ENCODE results near the gene FUCA2. TPM values are rescaled to one million over a fixed set of nuclear protein-coding genes. Genes with fewer than 3 reads are reported as not detected.
"Not testable (repeated sequence)": the region's sequence is repeated elsewhere in the genome, so short reads cannot be mapped to it uniquely, and the experiment has no call there.

Gene FUCA2
- total RNA-seq, 1 donor from 2014 or later = 52.3 TPM

- Mint-ChIP-seq H3K4me1 (no peaks in the 10 kb centered on the region), H3K27ac (ENCODE audit: unreplicated experiment) (no peak overlapping the region), H3K4me3 (no peak overlapping the region), H3K27me3 (ENCODE audit: low read depth) (no peaks in the 10 kb centered on the region), H3K36me3 (ENCODE audit: low read depth) (no peaks in the 10 kb centered on the region), H3K9me3 (no peaks in the 10 kb centered on the region)
- no peak for DNase-seq (ENCODE audit: low read depth, low spot score)
- TF ChIP-seq, protein P1, sequence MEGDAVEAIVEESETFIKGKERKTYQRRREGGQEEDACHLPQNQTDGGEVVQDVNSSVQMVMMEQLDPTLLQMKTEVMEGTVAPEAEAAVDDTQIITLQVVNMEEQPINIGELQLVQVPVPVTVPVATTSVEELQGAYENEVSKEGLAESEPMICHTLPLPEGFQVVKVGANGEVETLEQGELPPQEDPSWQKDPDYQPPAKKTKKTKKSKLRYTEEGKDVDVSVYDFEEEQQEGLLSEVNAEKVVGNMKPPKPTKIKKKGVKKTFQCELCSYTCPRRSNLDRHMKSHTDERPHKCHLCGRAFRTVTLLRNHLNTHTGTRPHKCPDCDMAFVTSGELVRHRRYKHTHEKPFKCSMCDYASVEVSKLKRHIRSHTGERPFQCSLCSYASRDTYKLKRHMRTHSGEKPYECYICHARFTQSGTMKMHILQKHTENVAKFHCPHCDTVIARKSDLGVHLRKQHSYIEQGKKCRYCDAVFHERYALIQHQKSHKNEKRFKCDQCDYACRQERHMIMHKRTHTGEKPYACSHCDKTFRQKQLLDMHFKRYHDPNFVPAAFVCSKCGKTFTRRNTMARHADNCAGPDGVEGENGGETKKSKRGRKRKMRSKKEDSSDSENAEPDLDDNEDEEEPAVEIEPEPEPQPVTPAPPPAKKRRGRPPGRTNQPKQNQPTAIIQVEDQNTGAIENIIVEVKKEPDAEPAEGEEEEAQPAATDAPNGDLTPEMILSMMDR (conservative IDR thresholded peaks at IDR 0.05) = no peak
Measured at GRCh38 chr6:143482593-143482992, 28.9 kb downstream of the FUCA2 start.

DNA sequence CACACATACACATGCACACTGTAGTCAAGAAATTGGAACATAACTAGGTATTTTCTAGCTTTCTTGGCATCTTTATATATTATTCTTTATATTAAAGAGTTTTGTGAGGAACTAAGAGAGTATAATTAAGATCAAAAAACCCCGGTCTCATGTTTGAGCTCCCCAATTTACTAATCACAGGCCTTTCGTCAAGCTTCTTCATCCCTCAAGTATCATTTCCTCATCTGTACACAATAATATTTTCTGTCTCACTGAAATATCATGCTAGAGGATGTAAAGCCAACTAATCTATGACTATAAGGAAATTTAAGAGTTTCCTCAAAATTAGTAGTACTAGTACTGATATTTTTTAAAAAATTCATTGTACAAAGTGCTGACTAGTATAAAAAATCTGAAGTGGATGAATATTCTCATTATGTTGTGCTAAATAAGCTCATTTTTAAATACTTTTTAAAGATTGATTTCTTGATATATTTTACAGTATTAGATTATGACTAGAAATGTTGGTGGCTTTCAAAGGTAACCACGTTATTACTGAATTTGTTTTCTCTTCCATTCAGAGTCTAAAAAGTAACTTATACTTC is 32.9 kb downstream of the FUCA2 start:
- Mint-ChIP-seq H3K4me3 (no peak overlapping the region), H3K27ac (ENCODE audit: unreplicated experiment) (no peak overlapping the region), H3K9me3 (no peaks in the 10 kb centered on the region), H3K4me1 (no peaks in the 10 kb centered on the region), H3K27me3 (ENCODE audit: low read depth) (no peaks in the 10 kb centered on the region), H3K36me3 (ENCODE audit: low read depth) (peaks cover 12% of the 10 kb centered on the region)
- TF ChIP-seq, protein P1 (conservative IDR thresholded peaks at IDR 0.05) = no peak
- DNase-seq (ENCODE audit: low read depth, low spot score) = no peak

GRCh38 chr6:143476545-143476944 is 35.0 kb downstream of the FUCA2 start:
- Mint-ChIP-seq H3K4me1 (peaks cover 12% of the 10 kb centered on the region), H3K36me3 (ENCODE audit: low read depth) (peaks cover 19% of the 10 kb centered on the region), H3K4me3 (no peak overlapping the region), H3K27ac (ENCODE audit: unreplicated experiment) (no peak overlapping the region), H3K27me3 (ENCODE audit: low read depth) (no peaks in the 10 kb centered on the region), H3K9me3 (no peaks in the 10 kb centered on the region)
- DNase-seq (ENCODE audit: low read depth, low spot score) = no peak
- TF ChIP-seq, protein P1 (conservative IDR thresholded peaks at IDR 0.05) = no peak

- Mint-ChIP-seq H3K4me1 (peaks cover 12% of the 10 kb centered on the region), H3K27ac (ENCODE audit: unreplicated experiment) (no peak overlapping the region), H3K4me3 (no peak overlapping the region), H3K27me3 (ENCODE audit: low read depth) (no peaks in the 10 kb centered on the region), H3K9me3 (no peaks in the 10 kb centered on the region), H3K36me3 (ENCODE audit: low read depth) (peaks cover 19% of the 10 kb centered on the region)
- no peak for DNase-seq (ENCODE audit: low read depth, low spot score)
- TF ChIP-seq, protein P1 (conservative IDR thresholded peaks at IDR 0.05) = no peak
Measured at GRCh38 chr6:143471822-143472221, 39.7 kb downstream of the FUCA2 start.

GRCh38 chr6:143468823-143469222 is 42.7 kb downstream of the FUCA2 start:
- H3K27ac Mint-ChIP-seq (ENCODE audit: unreplicated experiment); DNase-seq (ENCODE audit: low read depth, low spot score); H3K27me3 Mint-ChIP-seq (ENCODE audit: low read depth); H3K4me3 Mint-ChIP-seq; H3K36me3 Mint-ChIP-seq (ENCODE audit: low read depth); H3K9me3 Mint-ChIP-seq: not testable (repeated sequence)
- peaks cover 12% of the 10 kb centered on the region for H3K4me1 Mint-ChIP-seq

- TF ChIP-seq, protein P1 (conservative IDR thresholded peaks at IDR 0.05) = no peak
- no peak for DNase-seq (ENCODE audit: low read depth, low spot score)
- no peak overlapping the region for H3K4me3 Mint-ChIP-seq
- H3K27me3 Mint-ChIP-seq (ENCODE audit: low read depth) = no peaks in the 10 kb centered on the region
- H3K36me3 Mint-ChIP-seq (ENCODE audit: low read depth) = peaks cover 7% of the 10 kb centered on the region
- no peak overlapping the region for H3K27ac Mint-ChIP-seq (ENCODE audit: unreplicated experiment)
- H3K9me3 Mint-ChIP-seq = no peaks in the 10 kb centered on the region
- peaks cover 8% of the 10 kb centered on the region for H3K4me1 Mint-ChIP-seq
Measured at GRCh38 chr6:143468026-143468425, 43.5 kb downstream of the FUCA2 start.

Data from neural crest cell (in vitro differentiated cells).